Hematopoietic multipotent progenitor cell treated with erythropoietin and hydrocortisone succinate and interleukin-3 and kit ligand, for 17 days (in vitro differentiated cells): ENCODE data around the gene CCDC34.
"Not testable (repeated sequence)": the region's sequence is repeated elsewhere in the genome, so short reads cannot be mapped to it uniquely, and the experiment has no call there.

Experiments used
- DNase-seq: peaks from one replicate; pipeline ENCODE4 v3.0.0-alpha.2; 2015; ENCODE audit warnings: low spot score

The CCDC34 gene

GRCh38 chr11:27322196-27322595 lies 40.8 kb downstream of the CCDC34 start:
- not testable (repeated sequence) for DNase-seq

GRCh38 chr11:27321340-27321739 lies 41.7 kb downstream of the CCDC34 start:
- not testable (repeated sequence) for DNase-seq

- no peak for DNase-seq
Measured at GRCh38 chr11:27319072-27319471, 43.9 kb downstream of the CCDC34 start.

GRCh38 chr11:27317751-27318150 lies 45.3 kb downstream of the CCDC34 start:
- no peak for DNase-seq

- DNase-seq: no peak
Measured at GRCh38 chr11:27315836-27316235, 47.2 kb downstream of the CCDC34 start.

- DNase-seq: no peak
Measured at GRCh38 chr11:27313157-27313821, 49.7 kb downstream of the CCDC34 start.

GRCh38 chr11:27312110-27312509 lies 50.9 kb downstream of the CCDC34 start:
- DNase-seq: no peak

GRCh38 chr11:27310707-27311106 lies 52.3 kb downstream of the CCDC34 start:
- no peak for DNase-seq

- DNase-seq: no peak
Measured at GRCh38 chr11:27310182-27310581, 52.8 kb downstream of the CCDC34 start.

GRCh38 chr11:27309046-27309445 lies 54.0 kb downstream of the CCDC34 start:
- no peak for DNase-seq

- DNase-seq: no peak
Measured at GRCh38 chr11:27307232-27307631, 55.8 kb downstream of the CCDC34 start.

- DNase-seq: no peak
Measured at GRCh38 chr11:27305751-27306150, 57.3 kb downstream of the CCDC34 start.

GRCh38 chr11:27304514-27304913 lies 58.5 kb downstream of the CCDC34 start:
- DNase-seq: no peak

GRCh38 chr11:27303903-27304302 lies 59.1 kb downstream of the CCDC34 start:
- DNase-seq: no peak

- DNase-seq: no peak
Measured at GRCh38 chr11:27300974-27301373, 62.0 kb downstream of the CCDC34 start.

GRCh38 chr11:27297616-27298015 lies 65.4 kb downstream of the CCDC34 start:
- no peak for DNase-seq

GRCh38 chr11:27296497-27296896 lies 66.5 kb downstream of the CCDC34 start:
- peak; percentile 37 for DNase-seq

- DNase-seq: no peak
Measured at GRCh38 chr11:27295928-27296327, 67.1 kb downstream of the CCDC34 start.

GRCh38 chr11:27294654-27295053 lies 68.4 kb downstream of the CCDC34 start:
- DNase-seq: no peak

GRCh38 chr11:27293515-27294417 lies 69.2 kb downstream of the CCDC34 start:
- DNase-seq: no peak

GRCh38 chr11:27292637-27293010 lies 70.4 kb downstream of the CCDC34 start:
- DNase-seq: no peak

GRCh38 chr11:27291954-27292636 lies 70.9 kb downstream of the CCDC34 start:
- no peak for DNase-seq
